HCT116 (cell line): ENCODE results near the gene LRIG1. TPM values are rescaled to one million over a fixed set of nuclear protein-coding genes. Genes with fewer than 3 reads are reported as not detected.

ENCODE experiments used
- ATAC-seq: fragments of 200-7000 bp; cut with Tn5 transposase; 2 replicates; pipeline ENCODE4 v1.9.1; 2020; ENCODE audit warnings: mild to moderate bottlenecking, moderate library complexity
- BruUV-seq: library from RNA; stranded (reverse); fragments of 400-500 nt; replicated peaks from 2 replicates; lab custom pipeline; 2021; lab: Mats Ljungman, UMichigan
- CTCF ChIA-PET: fragments of 300-600 bp; sonication (Branson Sonifier 250); formaldehyde crosslinking; loops from one replicate; lab custom pipeline; 2021; ENCODE audit warnings: antibody characterized with exemption; lab: Charles Lee
- POLR2A ChIA-PET: fragments of 300-600, 350-600 bp; sonication (Branson Sonifier 250); formaldehyde crosslinking; loops from one replicate; lab custom pipeline; 2021; ENCODE audit warnings: antibody characterized with exemption; lab: Charles Lee
- RAD21 ChIA-PET, 2 experiments: fragments of 300-600 bp; sonication (Branson Sonifier 250); formaldehyde crosslinking; loops; one replicate each; lab custom pipeline; 2023; ENCODE audit warnings: low total read pairs in 2 of 2; ENCODE audit not compliant: uncharacterized antibody in 2 of 2, unreplicated experiment in 2 of 2, low non-redundant PET in 1 of 2; lab: Charles Lee
- DNase-seq: peaks from one replicate; pipeline ENCODE4 v3.0.0-alpha.2; 2010; ENCODE audit warnings: low read depth, low spot score
- H2AFZ ChIP-seq: fragments of 200-600 bp; shearing (Covaris generic), sonication (generic); 2 replicates; pipeline ENCODE4 v1.6.1; 2017; ENCODE audit warnings: low read depth, mixed run types, mixed read lengths, antibody characterized with exemption, low read length; ENCODE audit not compliant: poor library complexity, severe bottlenecking
- H3K27ac ChIP-seq: 2 replicates; pipeline ENCODE4 v1.5.1; 2012; ENCODE audit warnings: low read depth, low read length
- H3K27me3 ChIP-seq: fragments of 200-600 bp; sonication (generic); 2 replicates; pipeline ENCODE4 v1.6.1; 2016; ENCODE audit warnings: mixed run types, low read length, mixed read lengths; ENCODE audit not compliant: insufficient read depth
- H3K36me3 ChIP-seq, 2 experiments: fragments of 200-500 bp in 1 of 2; fragments of 200-600 bp in 1 of 2; sonication (Bioruptor generic) in 1 of 2; sonication (generic) in 1 of 2; 2 replicates each; pipeline versions ENCODE4 v1.5.1 to v1.6.1; 2014 to 2016; ENCODE audit warnings: low read length in 2 of 2, inconsistent platforms in 1 of 2, mixed read lengths in 1 of 2, mixed run types in 1 of 2; ENCODE audit not compliant: insufficient read depth in 2 of 2, control insufficient read depth in 1 of 2
- H3K4me1 ChIP-seq, 2 experiments: fragments of 200-600 bp in 1 of 2; sonication (generic) in 1 of 2; 2 replicates each; pipeline versions ENCODE4 v1.5.1 to v1.6.1; 2012 to 2017; ENCODE audit warnings: low read length in 2 of 2, inconsistent platforms in 1 of 2, mild to moderate bottlenecking in 1 of 2, mixed read lengths in 1 of 2, mixed run types in 1 of 2, moderate library complexity in 1 of 2; ENCODE audit not compliant: insufficient read depth in 2 of 2, control insufficient read depth in 1 of 2
- H3K4me2 ChIP-seq: fragments of 200-600 bp; sonication (generic); 2 replicates; pipeline ENCODE4 v1.6.1; 2017; ENCODE audit warnings: mixed run types, low read length, mixed read lengths
- H3K4me3 ChIP-seq, 2 experiments: fragments of 200-600 bp in 1 of 2; sonication (generic) in 1 of 2; replicated peaks in 1 of 2; 2 replicates each; pipeline ENCODE4 v1.5.1; 2011 to 2016; ENCODE audit warnings: low read length in 2 of 2, control low read depth in 1 of 2, low read depth in 1 of 2, mild to moderate bottlenecking in 1 of 2, mixed read lengths in 1 of 2, mixed run types in 1 of 2
- H3K79me2 ChIP-seq: fragments of 200-600 bp; sonication (generic); 2 replicates; pipeline ENCODE4 v1.6.1; 2017; ENCODE audit warnings: mild to moderate bottlenecking, mixed run types, low read length, moderate library complexity, mixed read lengths; ENCODE audit not compliant: insufficient read depth
- H3K9ac ChIP-seq: fragments of 200-600 bp; sonication (generic); 2 replicates; pipeline ENCODE4 v1.6.1; 2016; ENCODE audit warnings: low read length, mixed read lengths
- H3K9me2 ChIP-seq: fragments of 200-600 bp; sonication (generic), shearing (Covaris generic); 2 replicates; pipeline ENCODE4 v1.6.1; 2017; ENCODE audit warnings: mixed run types, mild to moderate bottlenecking, moderate library complexity; ENCODE audit not compliant: insufficient read depth
- H3K9me3 ChIP-seq, 2 experiments: fragments of 200-500 bp in 1 of 2; fragments of 200-600 bp in 1 of 2; sonication (Bioruptor generic) in 1 of 2; sonication (generic) in 1 of 2; 2 replicates each; pipeline ENCODE4 v1.6.1; 2014 to 2017; ENCODE audit warnings: low read length in 2 of 2, mixed read lengths in 2 of 2, inconsistent platforms in 1 of 2, low read depth in 1 of 2, mild to moderate bottlenecking in 1 of 2, mixed run types in 1 of 2, moderate library complexity in 1 of 2; ENCODE audit not compliant: control insufficient read depth in 1 of 2, insufficient read depth in 1 of 2
- H4K20me1 ChIP-seq: fragments of 200-600 bp; sonication (generic), shearing (Covaris generic); 2 replicates; pipeline ENCODE4 v1.6.1; 2017; ENCODE audit warnings: mixed run types, mild to moderate bottlenecking, moderate library complexity; ENCODE audit not compliant: insufficient read depth
- CBX3 ChIP-seq: IDR thresholded peaks from 2 replicates; pipeline ENCODE4 v1.6.1; 2012; ENCODE audit warnings: low read depth
- CTCF ChIP-seq, 3 experiments: fragments of 200-600 bp in 1 of 3; sonication (generic) in 1 of 3; IDR thresholded peaks in 2 of 3; conservative IDR thresholded peaks in 1 of 3; 2 replicates each; pipeline ENCODE4 v1.5.1; 2012 to 2017; ENCODE audit warnings: low read depth in 2 of 3, low read length in 2 of 3, antibody characterized with exemption in 1 of 3, borderline replicate concordance in 1 of 3, control low read depth in 1 of 3, mild to moderate bottlenecking in 1 of 3, mixed read lengths in 1 of 3, mixed run types in 1 of 3, moderate library complexity in 1 of 3; ENCODE audit not compliant: insufficient read depth in 1 of 3
- EGR1 ChIP-seq: IDR thresholded peaks from 2 replicates; pipeline ENCODE4 v1.6.1; 2012; ENCODE audit warnings: low read depth
- ELF1 ChIP-seq: IDR thresholded peaks from 2 replicates; pipeline ENCODE4 v1.6.1; 2012; ENCODE audit warnings: low read depth, borderline replicate concordance
- EZH2 ChIP-seq: fragments of 200-600 bp; sonication (generic); IDR thresholded peaks from 2 replicates; pipeline ENCODE4 v1.6.1; 2017; ENCODE audit warnings: antibody characterized with exemption, mixed run types
- FOSL1 ChIP-seq: IDR thresholded peaks from 2 replicates; pipeline ENCODE4 v1.6.1; 2012; ENCODE audit warnings: low read depth
- JUND ChIP-seq: IDR thresholded peaks from 2 replicates; pipeline ENCODE4 v1.6.1; 2012
- POLR2A ChIP-seq: IDR thresholded peaks from 2 replicates; pipeline ENCODE4 v1.7.0; 2011; ENCODE audit warnings: borderline replicate concordance; ENCODE audit not compliant: insufficient read depth, insufficient read length; ENCODE audit errors: extremely low read depth
- RAD21 ChIP-seq: IDR thresholded peaks from 2 replicates; pipeline ENCODE4 v1.6.1; 2012; ENCODE audit warnings: low read depth, mild to moderate bottlenecking
- TCF7L2 ChIP-seq: IDR thresholded peaks from 2 replicates; pipeline ENCODE4 v1.7.0; 2011; ENCODE audit warnings: borderline replicate concordance, inconsistent platforms; ENCODE audit not compliant: insufficient read depth, insufficient read length; ENCODE audit errors: extremely low read depth
- ZFX ChIP-seq: fragments of 450-650 bp; IDR thresholded peaks from 2 replicates; pipeline ENCODE4 v1.6.1; 2017
- intact Hi-C: fragments of 100-400 bp; cut with micrococcal nuclease; formaldehyde crosslinking; loops from 2 replicates; pipeline ENCODE4 v1.10.0; 2022
- total RNA-seq: library from RNA; stranded (reverse); gene quantifications from one replicate; pipeline ENCODE4 v1.2.1, GENCODE V29; 2021; ENCODE audit not compliant: unreplicated experiment
- TF ChIP-seq, protein P1 (sequence below): IDR thresholded peaks from 2 replicates; pipeline ENCODE4 v1.6.1; 2012; ENCODE audit warnings: low read depth

The LRIG1 gene
- total RNA-seq, 1 experiment from 2014 or later: 3.1 TPM

GRCh38 chr3:66525771-66526170 is 24.9 kb upstream of the LRIG1 start:
- H3K9me2 ChIP-seq: no peaks in the 10 kb centered on the region
- no peak overlapping the region for H3K4me2 ChIP-seq
- H3K27me3 ChIP-seq: no peaks in the 10 kb centered on the region
- RAD21 ChIA-PET: no interaction called here
- H4K20me1 ChIP-seq: no peaks in the 10 kb centered on the region
- POLR2A ChIA-PET: no interaction called here
- no peaks in the 10 kb centered on the region for H3K9me3 ChIP-seq
- no peaks in the 10 kb centered on the region for H3K36me3 ChIP-seq
- CTCF ChIA-PET: no interaction called here
- BruUV-seq: no TSS peak
- intact Hi-C loops: no loop called here
- H3K4me1 ChIP-seq: no peaks in the 10 kb centered on the region
- ATAC-seq (no peak), DNase-seq (no peak)
- no peak overlapping the region for H3K4me3 ChIP-seq
- no peak overlapping the region for H3K9ac ChIP-seq
- H2AFZ ChIP-seq: no peak overlapping the region
- H3K79me2 ChIP-seq: no peaks in the 10 kb centered on the region
- TF ChIP-seq EZH2: no peak
- TF ChIP-seq, protein P1, sequence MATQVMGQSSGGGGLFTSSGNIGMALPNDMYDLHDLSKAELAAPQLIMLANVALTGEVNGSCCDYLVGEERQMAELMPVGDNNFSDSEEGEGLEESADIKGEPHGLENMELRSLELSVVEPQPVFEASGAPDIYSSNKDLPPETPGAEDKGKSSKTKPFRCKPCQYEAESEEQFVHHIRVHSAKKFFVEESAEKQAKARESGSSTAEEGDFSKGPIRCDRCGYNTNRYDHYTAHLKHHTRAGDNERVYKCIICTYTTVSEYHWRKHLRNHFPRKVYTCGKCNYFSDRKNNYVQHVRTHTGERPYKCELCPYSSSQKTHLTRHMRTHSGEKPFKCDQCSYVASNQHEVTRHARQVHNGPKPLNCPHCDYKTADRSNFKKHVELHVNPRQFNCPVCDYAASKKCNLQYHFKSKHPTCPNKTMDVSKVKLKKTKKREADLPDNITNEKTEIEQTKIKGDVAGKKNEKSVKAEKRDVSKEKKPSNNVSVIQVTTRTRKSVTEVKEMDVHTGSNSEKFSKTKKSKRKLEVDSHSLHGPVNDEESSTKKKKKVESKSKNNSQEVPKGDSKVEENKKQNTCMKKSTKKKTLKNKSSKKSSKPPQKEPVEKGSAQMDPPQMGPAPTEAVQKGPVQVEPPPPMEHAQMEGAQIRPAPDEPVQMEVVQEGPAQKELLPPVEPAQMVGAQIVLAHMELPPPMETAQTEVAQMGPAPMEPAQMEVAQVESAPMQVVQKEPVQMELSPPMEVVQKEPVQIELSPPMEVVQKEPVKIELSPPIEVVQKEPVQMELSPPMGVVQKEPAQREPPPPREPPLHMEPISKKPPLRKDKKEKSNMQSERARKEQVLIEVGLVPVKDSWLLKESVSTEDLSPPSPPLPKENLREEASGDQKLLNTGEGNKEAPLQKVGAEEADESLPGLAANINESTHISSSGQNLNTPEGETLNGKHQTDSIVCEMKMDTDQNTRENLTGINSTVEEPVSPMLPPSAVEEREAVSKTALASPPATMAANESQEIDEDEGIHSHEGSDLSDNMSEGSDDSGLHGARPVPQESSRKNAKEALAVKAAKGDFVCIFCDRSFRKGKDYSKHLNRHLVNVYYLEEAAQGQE: no peak
- TF ChIP-seq ZFX: no peak
- TF ChIP-seq RAD21: no peak
- TF ChIP-seq ELF1: no peak
- TF ChIP-seq CTCF (IDR thresholded peaks at IDR 0.05 in 2 of 3, conservative IDR thresholded peaks at IDR 0.05 in 1 of 3; ENCODE audit: borderline replicate concordance in 1 of 3, insufficient read depth in 1 of 3, low read depth in 2 of 3, low read length in 2 of 3): no peak
- TF ChIP-seq EGR1: no peak
- no peak for TF ChIP-seq TCF7L2
- no peak for TF ChIP-seq POLR2A
- TF ChIP-seq CBX3: no peak
- no peak for TF ChIP-seq FOSL1
- no peak for TF ChIP-seq JUND
- no peak overlapping the region for H3K27ac ChIP-seq
